Glomerular visceral epithelial cell (primary cell): ENCODE results near the gene EPX.

Source experiments
- DNase-seq: peaks from one replicate; pipeline ENCODE4 v3.0.0-alpha.2; 2016; ENCODE audit errors: extremely low spot score

EPX gene

GRCh38 chr17:58229384-58229783, 36.9 kb downstream of the EPX start:
- DNase-seq = no peak

- no peak for DNase-seq
These were observed 37.4 kb downstream of the EPX start for GRCh38 chr17:58229881-58230280.

GRCh38 chr17:58231641-58232040, 39.1 kb downstream of the EPX start:
- DNase-seq = peak; percentile 31

- DNase-seq = peak; percentile 73
These were observed 40.2 kb downstream of the EPX start for GRCh38 chr17:58232707-58233156.

GRCh38 chr17:58233543-58233942, 41.0 kb downstream of the EPX start:
- DNase-seq = no peak

GRCh38 chr17:58234512-58234911, 42.0 kb downstream of the EPX start:
- DNase-seq = no peak

GRCh38 chr17:58235821-58236220, 43.3 kb downstream of the EPX start:
- DNase-seq = no peak

GRCh38 chr17:58236394-58236793, 43.9 kb downstream of the EPX start:
- DNase-seq = no peak

- DNase-seq = no peak
These were observed 45.7 kb downstream of the EPX start, which contains the start of gene LPO for GRCh38 chr17:58238147-58238634. LPO (plus strand) TSS chr17:58238584; CDS start chr17:58242980, 4,396 bp downstream.

GRCh38 chr17:58239987-58240386, 47.5 kb downstream of the EPX start:
- DNase-seq = no peak

GRCh38 chr17:58242171-58242784, 49.8 kb downstream of the EPX start:
- DNase-seq = no peak

GRCh38 chr17:58244963-58245362, 52.4 kb downstream of the EPX start:
- no peak for DNase-seq

- DNase-seq = no peak
These were observed 53.0 kb downstream of the EPX start for GRCh38 chr17:58245428-58246103.

GRCh38 chr17:58246104-58246740, 53.7 kb downstream of the EPX start:
- DNase-seq = no peak

GRCh38 chr17:58246781-58247180, 54.3 kb downstream of the EPX start:
- no peak for DNase-seq

GRCh38 chr17:58247511-58248363, 55.2 kb downstream of the EPX start:
- no peak for DNase-seq

GRCh38 chr17:58248955-58249269, 56.4 kb downstream of the EPX start:
- no peak for DNase-seq

GRCh38 chr17:58249270-58250133, 57.0 kb downstream of the EPX start:
- peak; percentile 51 for DNase-seq

GRCh38 chr17:58250344-58251011, 58.0 kb downstream of the EPX start:
- no peak for DNase-seq

- DNase-seq = no peak
These were observed 59.6 kb downstream of the EPX start for GRCh38 chr17:58252141-58252540.

- no peak for DNase-seq
These were observed 60.6 kb downstream of the EPX start for GRCh38 chr17:58253082-58253481.
